Eye (tissue), 1 donor: Measurements from ENCODE around the gene CHST15.

Experiments
- DNase-seq: peaks from one replicate; pipeline ENCODE4 v3.0.0-alpha.2; 2015

CHST15 gene

GRCh38 chr10:124025660-124026588 lies 67.5 kb downstream of the CHST15 start:
- peak; percentile 46 for DNase-seq

- no peak for DNase-seq
Measured at GRCh38 chr10:124025152-124025551, 68.2 kb downstream of the CHST15 start.

- DNase-seq = no peak
Measured at GRCh38 chr10:124022066-124022465, 71.3 kb downstream of the CHST15 start.

- no peak for DNase-seq
Measured at GRCh38 chr10:124020981-124021815, 72.2 kb downstream of the CHST15 start.

- no peak for DNase-seq
Measured at GRCh38 chr10:124019886-124020797, 73.3 kb downstream of the CHST15 start.

GRCh38 chr10:124018886-124019525 lies 74.4 kb downstream of the CHST15 start:
- no peak for DNase-seq

GRCh38 chr10:124017729-124018128 lies 75.7 kb downstream of the CHST15 start:
- DNase-seq = no peak

- DNase-seq = no peak
Measured at GRCh38 chr10:124016804-124017375, 76.5 kb downstream of the CHST15 start.

GRCh38 chr10:124015991-124016390 lies 77.4 kb downstream of the CHST15 start:
- no peak for DNase-seq

- DNase-seq = no peak
Measured at GRCh38 chr10:124014416-124015154, 78.8 kb downstream of the CHST15 start.

GRCh38 chr10:124013916-124014315 lies 79.5 kb downstream of the CHST15 start:
- DNase-seq = no peak

GRCh38 chr10:124012991-124013390 lies 80.4 kb downstream of the CHST15 start:
- DNase-seq = no peak

- DNase-seq = no peak
Measured at GRCh38 chr10:124012583-124012982, 80.8 kb downstream of the CHST15 start.

- no peak for DNase-seq
Measured at GRCh38 chr10:124012066-124012465, 81.3 kb downstream of the CHST15 start.

- no peak for DNase-seq
Measured at GRCh38 chr10:124011464-124011863, 81.9 kb downstream of the CHST15 start.

- no peak for DNase-seq
Measured at GRCh38 chr10:124010563-124011131, 82.8 kb downstream of the CHST15 start.

- no peak for DNase-seq
Measured at GRCh38 chr10:124010024-124010423, 83.4 kb downstream of the CHST15 start.

GRCh38 chr10:124009231-124010015 lies 84.0 kb downstream of the CHST15 start:
- no peak for DNase-seq

- no peak for DNase-seq
Measured at GRCh38 chr10:124008681-124009080, 84.7 kb downstream of the CHST15 start.

GRCh38 chr10:124008187-124008586 lies 85.2 kb downstream of the CHST15 start:
- no peak for DNase-seq
